Gastrocnemius medialis (tissue), 4 donors: ENCODE data around the gene ABLIM3. TPM values are rescaled to one million over a fixed set of nuclear protein-coding genes. Genes with fewer than 3 reads are reported as not detected.

ENCODE experiments used
- ATAC-seq, 2 donors: fragments of 150-250 bp; one replicate each; pipeline ENCODE4 v1.9.1; 2016
- DNase-seq, 2 donors: peaks; one replicate each; pipeline ENCODE4 v3.0.0-alpha.2; 2019
- H3K27ac ChIP-seq, 4 donors: fragments of 200-600 bp; sonication (generic); 1 replicate in 1 of 4; 2 replicates in 3 of 4; pipeline ENCODE4 v1.5.1; 2016 to 2018; ENCODE audit warnings: mild to moderate bottlenecking in 2 of 4, moderate library complexity in 1 of 4
- H3K27me3 ChIP-seq, 3 donors: fragments of 200-600 bp; sonication (generic) in 2 of 3; 1 replicate in 1 of 3; 2 replicates in 2 of 3; pipeline versions ENCODE4 v1.5.1 to v1.6.0; 2016 to 2019; ENCODE audit warnings: mild to moderate bottlenecking in 1 of 3, moderate library complexity in 1 of 3
- H3K36me3 ChIP-seq, 2 donors: fragments of 200-600 bp; sonication (generic) in 1 of 2; one replicate each; pipeline ENCODE4 v1.5.1; 2017 to 2018
- H3K4me1 ChIP-seq, 2 donors: fragments of 200-600 bp; sonication (generic) in 1 of 2; one replicate each; pipeline ENCODE4 v1.5.1; 2016 to 2017; ENCODE audit warnings: mild to moderate bottlenecking in 2 of 2
- H3K4me3 ChIP-seq, 4 donors: fragments of 200-600 bp; sonication (generic) in 3 of 4; 1 replicate in 1 of 4; 2 replicates in 3 of 4; pipeline ENCODE4 v1.5.1; 2016 to 2019; ENCODE audit warnings: mild to moderate bottlenecking in 2 of 4
- H3K9me3 ChIP-seq, 3 donors: fragments of 200-600 bp; sonication (generic) in 2 of 3; 1 replicate in 1 of 3; 2 replicates in 2 of 3; pipeline ENCODE4 v1.5.1; 2016 to 2019
- POLR2A ChIP-seq, 2 donors: fragments of 450-650 bp; IDR thresholded peaks; one replicate each; pipeline ENCODE4 v1.6.1; 2017; ENCODE audit warnings: antibody characterized with exemption in 2 of 2, mild to moderate bottlenecking in 2 of 2, moderate library complexity in 2 of 2
- in situ Hi-C, 4 donors: fragments of 200-750 bp; cut with MboI; loops; one replicate each; pipeline versions ENCODE4 v1.15.0 to v1.8.0; 2017; ENCODE audit warnings: low sequenced_read_pairs in 4 of 4
- intact Hi-C: fragments of 100-400 bp; cut with DNase I; formaldehyde crosslinking; loops from one replicate; pipeline ENCODE4 v1.15.1; 2023; ENCODE audit warnings: low total_unique reads
- total RNA-seq, 4 donors: library from RNA; depleted of rRNA; stranded (reverse); fragments of >200 nt; gene quantifications; one replicate each; pipeline versions ENCODE4 v1.1.0 to v1.2.3, GENCODE V29; 2016
- TF ChIP-seq, protein P1 (sequence below), 5 experiments: fragments of 450-650 bp in 3 of 5; fragments of 200-600 bp in 2 of 5; sonication (generic) in 2 of 5; IDR thresholded peaks in 4 of 5; conservative IDR thresholded peaks in 1 of 5; 1 replicate in 4 of 5; 2 replicates in 1 of 5; pipeline ENCODE4 v1.5.1; 2016 to 2019; ENCODE audit warnings: antibody characterized with exemption in 5 of 5, mild to moderate bottlenecking in 3 of 5, moderate library complexity in 3 of 5

The ABLIM3 gene
- total RNA-seq, 4 donors from 2014 or later, result 37.5 to 155 (median 67.7) TPM

- H3K4me1 ChIP-seq, result no peaks in the 10 kb centered on the region
- no peak for ATAC-seq
- no peaks in the 10 kb centered on the region for H3K9me3 ChIP-seq
- no peak overlapping the region for H3K27ac ChIP-seq
- H3K27me3 ChIP-seq, result no peaks in the 10 kb centered on the region
- in situ Hi-C loops, result loop anchor here in 2 of 4 donors (25.0 kb wide), 2 partner anchors 112 to 437 kb away; partner anchors contain the start of gene CSNK1A1 (in 1 of the 2)
- TF ChIP-seq, protein P1, sequence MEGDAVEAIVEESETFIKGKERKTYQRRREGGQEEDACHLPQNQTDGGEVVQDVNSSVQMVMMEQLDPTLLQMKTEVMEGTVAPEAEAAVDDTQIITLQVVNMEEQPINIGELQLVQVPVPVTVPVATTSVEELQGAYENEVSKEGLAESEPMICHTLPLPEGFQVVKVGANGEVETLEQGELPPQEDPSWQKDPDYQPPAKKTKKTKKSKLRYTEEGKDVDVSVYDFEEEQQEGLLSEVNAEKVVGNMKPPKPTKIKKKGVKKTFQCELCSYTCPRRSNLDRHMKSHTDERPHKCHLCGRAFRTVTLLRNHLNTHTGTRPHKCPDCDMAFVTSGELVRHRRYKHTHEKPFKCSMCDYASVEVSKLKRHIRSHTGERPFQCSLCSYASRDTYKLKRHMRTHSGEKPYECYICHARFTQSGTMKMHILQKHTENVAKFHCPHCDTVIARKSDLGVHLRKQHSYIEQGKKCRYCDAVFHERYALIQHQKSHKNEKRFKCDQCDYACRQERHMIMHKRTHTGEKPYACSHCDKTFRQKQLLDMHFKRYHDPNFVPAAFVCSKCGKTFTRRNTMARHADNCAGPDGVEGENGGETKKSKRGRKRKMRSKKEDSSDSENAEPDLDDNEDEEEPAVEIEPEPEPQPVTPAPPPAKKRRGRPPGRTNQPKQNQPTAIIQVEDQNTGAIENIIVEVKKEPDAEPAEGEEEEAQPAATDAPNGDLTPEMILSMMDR (IDR thresholded peaks at IDR 0.05 in 4 of 5, conservative IDR thresholded peaks at IDR 0.05 in 1 of 5), result no peak
- no peak for TF ChIP-seq POLR2A (IDR thresholded peaks at IDR 0.05)
- intact Hi-C loops, result no loop called here
- DNase-seq, result no peak
- H3K36me3 ChIP-seq, result no peaks in the 10 kb centered on the region
- no peak overlapping the region for H3K4me3 ChIP-seq
Measured at GRCh38 chr5:149125386-149125891, 15.9 kb upstream of the ABLIM3 start.

- H3K27me3 ChIP-seq, result no peaks in the 10 kb centered on the region
- TF ChIP-seq, protein P1 (IDR thresholded peaks at IDR 0.05 in 4 of 5, conservative IDR thresholded peaks at IDR 0.05 in 1 of 5), result no peak
- no peak for TF ChIP-seq POLR2A (IDR thresholded peaks at IDR 0.05)
- ATAC-seq (no peak), DNase-seq (no peak)
- H3K36me3 ChIP-seq, result no peaks in the 10 kb centered on the region
- H3K4me3 ChIP-seq, result no peak overlapping the region
- no peaks in the 10 kb centered on the region for H3K4me1 ChIP-seq
- no peaks in the 10 kb centered on the region for H3K9me3 ChIP-seq
- intact Hi-C loops (no loop called here), in situ Hi-C loops (loop anchor here in 2 of 4 donors (25.0 kb wide), 2 partner anchors 110 to 435 kb away; partner anchors contain the start of gene CSNK1A1 (in 1 of the 2))
- no peak overlapping the region for H3K27ac ChIP-seq
Measured at GRCh38 chr5:149126906-149127305, 14.4 kb upstream of the ABLIM3 start.

DNA sequence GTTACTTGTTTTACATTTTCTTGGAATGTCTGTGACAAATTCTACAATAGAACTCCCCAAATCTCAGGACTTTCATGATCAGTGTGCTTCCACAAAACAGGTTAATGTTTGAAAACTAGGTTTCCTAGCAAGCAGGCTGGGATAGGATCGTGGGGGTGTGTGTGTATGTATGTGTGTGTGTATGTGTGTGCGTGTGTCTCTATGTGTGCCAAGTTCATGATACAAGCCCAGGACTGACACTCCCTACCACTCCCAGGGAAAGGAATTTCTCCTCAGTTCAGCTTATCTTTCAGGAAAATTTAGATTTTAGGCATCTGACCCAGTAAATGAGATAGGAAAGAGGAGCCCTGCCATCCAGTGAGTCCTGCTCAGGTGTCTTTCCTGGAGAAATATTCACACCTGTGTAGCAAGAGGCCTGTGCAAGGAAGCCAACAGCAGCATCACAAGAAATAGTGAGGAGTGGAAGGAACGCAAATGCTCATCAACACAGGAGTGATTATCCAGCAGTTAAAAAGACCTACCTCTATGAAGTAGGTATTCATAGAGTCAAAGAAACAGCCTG is 13.8 kb upstream of the ABLIM3 start:
- no peak overlapping the region for H3K27ac ChIP-seq
- in situ Hi-C loops (loop anchor here in 2 of 4 donors (25.0 kb wide), 2 partner anchors 110 to 435 kb away; partner anchors contain the start of gene CSNK1A1 (in 1 of the 2)), intact Hi-C loops (no loop called here)
- DNase-seq (no peak), ATAC-seq (no peak)
- TF ChIP-seq, protein P1 (IDR thresholded peaks at IDR 0.05 in 4 of 5, conservative IDR thresholded peaks at IDR 0.05 in 1 of 5), result no peak
- no peak for TF ChIP-seq POLR2A (IDR thresholded peaks at IDR 0.05)
- H3K4me3 ChIP-seq, result no peak overlapping the region
- no peaks in the 10 kb centered on the region for H3K9me3 ChIP-seq
- no peaks in the 10 kb centered on the region for H3K4me1 ChIP-seq
- no peaks in the 10 kb centered on the region for H3K36me3 ChIP-seq
- no peaks in the 10 kb centered on the region for H3K27me3 ChIP-seq

DNA sequence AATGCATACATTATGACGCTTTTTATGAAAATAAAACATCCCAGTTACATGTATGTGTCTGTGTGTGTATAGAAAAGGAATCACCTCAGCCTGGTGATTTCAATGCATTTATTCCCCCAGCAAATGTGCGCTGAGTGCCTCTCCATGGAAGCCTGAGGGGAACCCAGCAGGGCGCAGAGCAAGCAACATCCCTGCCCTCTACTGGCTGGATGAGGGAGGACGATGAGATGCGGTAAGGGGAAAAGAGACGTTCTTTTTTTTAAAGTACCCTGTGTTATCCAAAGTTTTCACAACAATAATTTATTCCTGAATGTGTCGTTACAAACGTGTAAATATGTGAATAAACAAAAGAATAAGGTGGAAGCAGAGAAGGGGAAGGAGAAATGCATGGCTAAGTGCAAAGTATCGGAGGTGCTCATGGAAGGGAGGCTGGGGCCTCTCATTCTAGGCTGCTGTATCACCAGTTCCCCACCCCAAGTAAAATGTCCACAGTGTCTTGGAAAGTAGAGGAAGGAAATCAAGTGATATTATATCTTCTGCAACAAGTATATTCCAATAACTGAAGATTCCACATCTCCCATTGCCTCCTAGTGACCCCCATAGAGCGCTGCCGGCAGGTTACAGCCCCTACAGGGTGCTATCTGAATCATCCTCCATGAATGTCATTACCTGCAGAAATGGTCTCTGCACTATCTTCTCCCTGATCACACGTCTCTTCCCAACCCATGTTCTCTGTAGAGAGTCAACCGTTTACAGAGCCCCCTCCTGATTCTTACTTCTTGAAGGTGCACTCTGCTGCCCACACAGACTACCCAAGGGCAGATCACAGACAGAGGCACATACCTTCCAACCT is 13.0 kb upstream of the ABLIM3 start:
- no peak overlapping the region for H3K27ac ChIP-seq
- intact Hi-C loops, result no loop called here
- H3K9me3 ChIP-seq, result no peaks in the 10 kb centered on the region
- ATAC-seq, result peak in 1 of 2 donors; percentile 5
- TF ChIP-seq, protein P1 (IDR thresholded peaks at IDR 0.05 in 4 of 5, conservative IDR thresholded peaks at IDR 0.05 in 1 of 5), result peak in 3 of 5 experiments; percentile 23 to 63 (median 46)
- no peak for TF ChIP-seq POLR2A (IDR thresholded peaks at IDR 0.05)
- no peak for DNase-seq
- H3K4me1 ChIP-seq, result peaks cover 0 to 2% of the 10 kb centered on the region in 2 donors
- H3K36me3 ChIP-seq, result no peaks in the 10 kb centered on the region
- H3K27me3 ChIP-seq, result no peaks in the 10 kb centered on the region
- H3K4me3 ChIP-seq, result no peak overlapping the region
- in situ Hi-C loops, result loop anchor here in 2 of 4 donors (25.0 kb wide), 2 partner anchors 109 to 434 kb away; partner anchors contain the start of gene CSNK1A1 (in 1 of the 2)
